IMR-90 (cell line): ENCODE measurements around the gene KRT6B. TPM values are rescaled to one million over a fixed set of nuclear protein-coding genes. Genes with fewer than 3 reads are reported as not detected.

Experiments used
- ATAC-seq: fragments of 200-7000 bp; cut with Tn5 transposase; 2 replicates; pipeline ENCODE4 v1.9.1; 2020; ENCODE audit warnings: low read depth, mild to moderate bottlenecking, moderate library complexity
- BruUV-seq: library from RNA; stranded (reverse); fragments of 400-500 nt; replicated peaks from 2 replicates; lab custom pipeline; 2021; lab: Mats Ljungman, UMichigan
- CTCF ChIA-PET: fragments of 300-600 bp; formaldehyde crosslinking; extraction: SDS; loops from one replicate; lab custom pipeline; 2021; ENCODE audit warnings: antibody characterized with exemption; lab: Yijun Ruan, JAX
- POLR2A ChIA-PET: fragments of 300-600 bp; sonication (Branson Sonifier 250); formaldehyde crosslinking; loops from one replicate; lab custom pipeline; 2022; ENCODE audit warnings: antibody characterized with exemption; ENCODE audit not compliant: unreplicated experiment; lab: Charles Lee
- DNase-seq: peaks from one replicate; pipeline ENCODE4 v3.0.0; 2013
- H2AFZ ChIP-seq: replicated peaks from 2 replicates; pipeline ENCODE3; 2013; ENCODE audit warnings: low read length, mild to moderate bottlenecking; ENCODE audit not compliant: poor library complexity
- H2AK5ac ChIP-seq: 2 replicates; pipeline ENCODE4 v1.6.1; 2013; ENCODE audit warnings: low read depth, low read length, inconsistent platforms
- H2AK9ac ChIP-seq: replicated peaks from 2 replicates; pipeline ENCODE3; 2013; ENCODE audit warnings: mild to moderate bottlenecking, low read depth, low read length, moderate library complexity; ENCODE audit not compliant: poor library complexity
- H2BK120ac ChIP-seq: 2 replicates; pipeline ENCODE4 v1.6.1; 2013; ENCODE audit warnings: low read depth, low read length, inconsistent platforms
- H2BK15ac ChIP-seq: 3 replicates; pipeline ENCODE4 v1.6.1; 2013; ENCODE audit warnings: low read depth, low read length, inconsistent platforms
- H2BK20ac ChIP-seq: 2 replicates; pipeline ENCODE4 v1.6.1; 2013; ENCODE audit warnings: low read depth, mild to moderate bottlenecking, inconsistent platforms, low read length, moderate library complexity
- H2BK5ac ChIP-seq: 2 replicates; pipeline ENCODE4 v1.6.1; 2013; ENCODE audit warnings: mild to moderate bottlenecking, low read depth, low read length, inconsistent platforms; ENCODE audit not compliant: poor library complexity, severe bottlenecking
- H3K14ac ChIP-seq: replicated peaks from 2 replicates; pipeline ENCODE4 v1.6.1; 2013; ENCODE audit warnings: low read depth, low read length, inconsistent platforms
- H3K18ac ChIP-seq: 2 replicates; pipeline ENCODE4 v1.6.1; 2013; ENCODE audit warnings: low read depth, low read length, control low read depth
- H3K23ac ChIP-seq: 2 replicates; pipeline ENCODE4 v1.6.1; 2013; ENCODE audit warnings: low read depth, low read length, inconsistent platforms
- H3K27ac ChIP-seq: 2 replicates; pipeline ENCODE4 v1.5.1; 2013; ENCODE audit warnings: mild to moderate bottlenecking, control low read depth, low read length; ENCODE audit not compliant: insufficient read depth
- H3K27me3 ChIP-seq: 2 replicates; pipeline ENCODE4 v1.6.1; 2013; ENCODE audit warnings: low read length; ENCODE audit not compliant: control insufficient read depth, insufficient read depth
- H3K36me3 ChIP-seq: 2 replicates; pipeline ENCODE4 v1.6.1; 2013; ENCODE audit warnings: low read length, mixed read lengths; ENCODE audit not compliant: control insufficient read depth, insufficient read depth
- H3K4ac ChIP-seq: 2 replicates; pipeline ENCODE4 v1.6.1; 2013; ENCODE audit warnings: low read depth, low read length, inconsistent platforms
- H3K4me1 ChIP-seq: 2 replicates; pipeline ENCODE4 v1.6.1; 2013; ENCODE audit warnings: low read length, mixed read lengths; ENCODE audit not compliant: control insufficient read depth, insufficient read depth
- H3K4me2 ChIP-seq: 2 replicates; pipeline ENCODE4 v1.6.1; 2013; ENCODE audit warnings: low read depth, mild to moderate bottlenecking, control low read depth, low read length, moderate library complexity
- H3K4me3 ChIP-seq: 2 replicates; pipeline ENCODE4 v1.5.1; 2013; ENCODE audit warnings: low read depth, mild to moderate bottlenecking, control low read depth, low read length, moderate library complexity; ENCODE audit not compliant: insufficient read depth
- H3K56ac ChIP-seq: 2 replicates; pipeline ENCODE4 v1.6.1; 2013; ENCODE audit warnings: low read length, inconsistent platforms; ENCODE audit not compliant: insufficient read depth; ENCODE audit errors: extremely low read depth
- H3K79me1 ChIP-seq, 2 experiments: 2 replicates each; pipeline ENCODE4 v1.6.1; 2013; ENCODE audit warnings: low read length in 2 of 2, inconsistent platforms in 1 of 2, low read depth in 1 of 2
- H3K9ac ChIP-seq: 2 replicates; pipeline ENCODE4 v1.6.1; 2013; ENCODE audit warnings: low read depth, low read length, control low read depth
- H3K9me1 ChIP-seq: 2 replicates; pipeline ENCODE4 v1.6.1; 2013; ENCODE audit warnings: low read length, inconsistent platforms; ENCODE audit not compliant: insufficient read depth
- H3K9me3 ChIP-seq: 2 replicates; pipeline ENCODE4 v1.6.1; 2013; ENCODE audit warnings: low read length; ENCODE audit not compliant: control insufficient read depth, insufficient read depth
- H4K20me1 ChIP-seq: 2 replicates; pipeline ENCODE4 v1.6.1; 2013; ENCODE audit warnings: low read length, inconsistent platforms; ENCODE audit not compliant: insufficient read depth
- H4K5ac ChIP-seq: 2 replicates; pipeline ENCODE4 v1.6.1; 2013; ENCODE audit warnings: mild to moderate bottlenecking, low read depth, low read length, control low read depth
- H4K8ac ChIP-seq, 2 experiments: 2 replicates each; pipeline ENCODE4 v1.6.1; 2013; ENCODE audit warnings: low read depth in 2 of 2, low read length in 2 of 2, control low read depth in 1 of 2, inconsistent platforms in 1 of 2
- H4K91ac ChIP-seq: 2 replicates; pipeline ENCODE4 v1.6.1; 2013; ENCODE audit warnings: low read depth, low read length, inconsistent platforms; ENCODE audit not compliant: insufficient read depth
- BHLHE40 ChIP-seq: fragments of 150-350 bp; IDR thresholded peaks from 2 replicates; pipeline ENCODE4 v1.6.1; 2016; ENCODE audit warnings: mild to moderate bottlenecking, low read depth, low read length
- CEBPB ChIP-seq: IDR thresholded peaks from 2 replicates; pipeline ENCODE4 v1.6.1; 2012; ENCODE audit warnings: low read depth, low read length, improper control_type of control experiment
- MAFK ChIP-seq: IDR thresholded peaks from 2 replicates; pipeline ENCODE4 v1.6.1; 2012; ENCODE audit warnings: low read depth, low read length, improper control_type of control experiment
- MAZ ChIP-seq: IDR thresholded peaks from 2 replicates; pipeline ENCODE4 v1.6.1; 2012; ENCODE audit warnings: low read depth, mild to moderate bottlenecking, low read length, improper control_type of control experiment, moderate library complexity, borderline replicate concordance
- MXI1 ChIP-seq: IDR thresholded peaks from 2 replicates; pipeline ENCODE4 v1.6.1; 2012; ENCODE audit warnings: low read depth, mild to moderate bottlenecking, low read length, moderate library complexity, borderline replicate concordance
- RAD21 ChIP-seq: IDR thresholded peaks from 2 replicates; pipeline ENCODE4 v1.6.1; 2012; ENCODE audit warnings: low read length, improper control_type of control experiment
- SMC3 ChIP-seq: fragments of 150-350 bp; IDR thresholded peaks from 2 replicates; pipeline ENCODE4 v1.6.1; 2016; ENCODE audit warnings: low read depth, mild to moderate bottlenecking, antibody characterized with exemption, low read length, moderate library complexity
- WGBS, 2 experiments: methylation state at CpG; one replicate each; pipeline versions ENCODE4 v1.1.5 to v1.1.7; 2013; ENCODE audit warnings: missing lambda C conversion rate in 2 of 2; ENCODE audit not compliant: insufficient read length in 1 of 2; ENCODE audit errors: extremely low coverage in 2 of 2; 5-methylcytosine and 5-hydroxymethylcytosine counted together
- dilution Hi-C: fragments of 300-500 bp; cut with HindIII; formaldehyde crosslinking; loops from one replicate; pipeline ENCODE4 v1.14.3; 2018; ENCODE audit warnings: low sequenced_read_pairs; ENCODE audit not compliant: unreplicated experiment
- in situ Hi-C: fragments of 300-500 bp; cut with MboI; formaldehyde crosslinking; loops from 3 replicates; pipeline ENCODE4 v1.14.3; 2019; ENCODE audit warnings: low sequenced_read_pairs, inconsistent platforms, mixed read lengths
- intact Hi-C: fragments of 100-400 bp; cut with micrococcal nuclease; formaldehyde crosslinking; loops from 2 replicates; pipeline ENCODE4 v1.10.0; 2022
- polyA plus RNA-seq, 3 experiments: library from polyadenylated mRNA; depleted of rRNA; stranded (reverse); fragments of >200 nt; gene quantifications; 2 replicates each; pipeline ENCODE4 v1.2.3, GENCODE V29; 2012; ENCODE audit warnings: low replicate concordance in 1 of 3
- total RNA-seq: library from RNA; depleted of rRNA; stranded (reverse); fragments of >200 nt; gene quantifications from 2 replicates; pipeline ENCODE4 v1.2.3, GENCODE V29; 2012

Gene KRT6B
- total and polyA plus RNA-seq, 2 of the 4 experiments (the other 2 are of a cell fraction) = not detected

GRCh38 chr12:52415870-52416750 is 35.8 kb downstream of the KRT6B start:
- H3K56ac ChIP-seq = no peak overlapping the region
- no peak overlapping the region for H3K18ac ChIP-seq
- peak; percentile 60 for ATAC-seq
- no peaks in the 10 kb centered on the region for H3K4me1 ChIP-seq
- H2BK20ac ChIP-seq = no peak overlapping the region
- H4K5ac ChIP-seq = no peak overlapping the region
- H3K9me1 ChIP-seq = peaks cover 6% of the 10 kb centered on the region; the same call in 1 of the 2 replicates
- no TSS peak for BruUV-seq
- H2BK5ac ChIP-seq = no peak overlapping the region
- H3K36me3 ChIP-seq = no peaks in the 10 kb centered on the region
- no peak overlapping the region for H3K23ac ChIP-seq
- no peak overlapping the region for H3K27ac ChIP-seq
- peaks cover 7% of the 10 kb centered on the region for H3K27me3 ChIP-seq
- TF ChIP-seq RAD21 = no peak
- no peak for TF ChIP-seq SMC3
- TF ChIP-seq MAZ = no peak
- no peak for TF ChIP-seq MAFK
- TF ChIP-seq CEBPB = peak; percentile 44; the same call in 1 of the 2 replicates
- no peak for TF ChIP-seq BHLHE40
- TF ChIP-seq MXI1 = 0 out of 2 replicates have a peak, but pooled peaks have one; percentile 24
- no peaks in the 10 kb centered on the region for H3K79me1 ChIP-seq
- no peak overlapping the region for H2AFZ ChIP-seq
- no peaks in the 10 kb centered on the region for H3K9me3 ChIP-seq
- ChIA-PET CTCF (interaction anchor here (0.6 kb wide), 1 partner anchor 449 kb away, joined by 3 read pairs; no protein-coding TSS in a partner anchor), POLR2A (no interaction called here)
- H2AK5ac ChIP-seq = no peak overlapping the region
- H2BK15ac ChIP-seq = no peak overlapping the region
- H4K20me1 ChIP-seq = no peaks in the 10 kb centered on the region
- H4K91ac ChIP-seq = peak overlapping the region; percentile 10; the same call in 1 of the 2 replicates
- H3K14ac ChIP-seq = no peak overlapping the region
- H3K4me2 ChIP-seq = no peak overlapping the region
- H2BK120ac ChIP-seq = no peak overlapping the region
- WGBS, 2 experiments = 79% methylated on average over 8 of the region's 10 CpGs; no CpG with 5 or more reads in 1 of the 2 experiments
- H4K8ac ChIP-seq = no peak overlapping the region
- intact Hi-C loops = no loop called here
- peak; percentile 71 for DNase-seq
- no peak overlapping the region for H2AK9ac ChIP-seq
- H3K4ac ChIP-seq = no peak overlapping the region
- H3K4me3 ChIP-seq = no peak overlapping the region
- no peak overlapping the region for H3K9ac ChIP-seq
- dilution Hi-C loops = no loop called here
- in situ Hi-C loops = no loop called here
